ENCODE measurements around the gene PKMYT1. TPM values are rescaled to one million over a fixed set of nuclear protein-coding genes. Genes with fewer than 3 reads are reported as not detected.

PKMYT1 gene
- total RNA-seq, 2 donors from 2014 or later, result 0.76 to 1.6 TPM

GRCh38 chr16:3004319-3004718 lies 24.1 kb upstream of the PKMYT1 start:
- intact Hi-C loops (cut with DNase I), result no loop called here

GRCh38 chr16:3003582-3004270 lies 23.5 kb upstream of the PKMYT1 start:
- peak; percentile 98 for DNase-seq (ENCODE audit: low spot score)
- intact Hi-C loops (cut with DNase I), result no loop called here

More at GRCh38 chr16:3004319-3004718, 24.1 kb upstream of the PKMYT1 start:
- DNase-seq (ENCODE audit: low spot score), result no peak

- intact Hi-C loops (cut with DNase I), result no loop called here
- DNase-seq (ENCODE audit: low spot score), result no peak
Observed at GRCh38 chr16:3001316-3001715, 21.1 kb upstream of the PKMYT1 start.

- DNase-seq (ENCODE audit: low spot score), result no peak
- intact Hi-C loops (cut with DNase I), result no loop called here
Observed at GRCh38 chr16:3000540-3000939, 20.3 kb upstream of the PKMYT1 start.

- intact Hi-C loops (cut with DNase I), result no loop called here
- DNase-seq (ENCODE audit: low spot score), result no peak
Observed at GRCh38 chr16:2999929-3000328, 19.7 kb upstream of the PKMYT1 start.

GRCh38 chr16:2996298-2996697 lies 16.1 kb upstream of the PKMYT1 start:
- no peak for DNase-seq (ENCODE audit: low spot score)

GRCh38 chr16:2992383-2993081 lies 12.3 kb upstream of the PKMYT1 start:
- DNase-seq (ENCODE audit: low spot score), result no peak
- intact Hi-C loops (cut with DNase I), result no loop called here

More at GRCh38 chr16:2996298-2996697, 16.1 kb upstream of the PKMYT1 start:
- intact Hi-C loops (cut with DNase I), result no loop called here

- DNase-seq (ENCODE audit: low spot score), result no peak
- intact Hi-C loops (cut with DNase I), result no loop called here
Observed at GRCh38 chr16:2991566-2992261, 11.5 kb upstream of the PKMYT1 start.

- intact Hi-C loops (cut with DNase I), result no loop called here
- DNase-seq (ENCODE audit: low spot score), result no peak
Observed at GRCh38 chr16:2990891-2991290, 10.6 kb upstream of the PKMYT1 start.

GRCh38 chr16:2988590-2989099 lies 8.4 kb upstream of the PKMYT1 start:
- intact Hi-C loops (cut with DNase I), result no loop called here
- DNase-seq (ENCODE audit: low spot score), result no peak

- no peak for DNase-seq (ENCODE audit: low spot score)
Observed at GRCh38 chr16:2987833-2988232, 7.6 kb upstream of the PKMYT1 start.

GRCh38 chr16:2987286-2987685 lies 7.0 kb upstream of the PKMYT1 start:
- intact Hi-C loops (cut with DNase I), result no loop called here

More at GRCh38 chr16:2987833-2988232, 7.6 kb upstream of the PKMYT1 start:
- intact Hi-C loops (cut with DNase I), result no loop called here

GRCh38 chr16:2986623-2987188 lies 6.5 kb upstream of the PKMYT1 start:
- DNase-seq (ENCODE audit: low spot score), result no peak
- intact Hi-C loops (cut with DNase I), result no loop called here

More at GRCh38 chr16:2987286-2987685, 7.0 kb upstream of the PKMYT1 start:
- no peak for DNase-seq (ENCODE audit: low spot score)

GRCh38 chr16:2985893-2986355 lies 5.7 kb upstream of the PKMYT1 start:
- DNase-seq (ENCODE audit: low spot score), result no peak
- intact Hi-C loops (cut with DNase I), result no loop called here

GRCh38 chr16:2985462-2985861 lies 5.2 kb upstream of the PKMYT1 start:
- no peak for DNase-seq (ENCODE audit: low spot score)
- intact Hi-C loops (cut with DNase I), result no loop called here

- DNase-seq (ENCODE audit: low spot score), result peak; percentile 94
- intact Hi-C loops (cut with DNase I), result loop anchor here in 1 of 2 donors (2.0 kb wide), 1 partner anchor 41 kb away; no protein-coding TSS in a partner anchor
Observed at GRCh38 chr16:2983706-2984136, 3.5 kb upstream of the PKMYT1 start.

- intact Hi-C loops (cut with DNase I), result loop anchor here in 1 of 2 donors (2.0 kb wide), 1 partner anchor 40 kb away; no protein-coding TSS in a partner anchor
- DNase-seq (ENCODE audit: low spot score), result no peak
Observed at GRCh38 chr16:2982402-2982801, 2.2 kb upstream of the PKMYT1 start.

- no peak for DNase-seq (ENCODE audit: low spot score)
- intact Hi-C loops (cut with DNase I), result loop anchor here in 1 of 2 donors (2.0 kb wide), 1 partner anchor 39 kb away; no protein-coding TSS in a partner anchor
Observed at GRCh38 chr16:2981899-2982250, 1.6 kb upstream of the PKMYT1 start.

GRCh38 chr16:2981177-2981898 lies 1.1 kb upstream of the PKMYT1 start:
- intact Hi-C loops (cut with DNase I), result no loop called here
- no peak for DNase-seq (ENCODE audit: low spot score)

Data from posterior vena cava (tissue), 2 donors.